Measurements from ENCODE around the gene SELENOK. TPM values are rescaled to one million over a fixed set of nuclear protein-coding genes. Genes with fewer than 3 reads are reported as not detected.

The SELENOK gene
- total and polyA plus RNA-seq, 2 of the 13 experiments (the other 11 are each of a cell fraction or from before 2014, with no cell fraction given) = 67.0 to 81.0 TPM

- TF ChIP-seq SMC3 (IDR thresholded peaks at IDR 0.05; ENCODE audit: low read length) (0 out of 2 replicates have a peak, but pooled peaks have one; percentile 1), ZNF138 (CRISPR knock-in tag; IDR thresholded peaks at IDR 0.05; ENCODE audit: low read depth) (peak; percentile 91; the same call in 1 of the 2 replicates), REST (IDR thresholded peaks at IDR 0.05; ENCODE audit: borderline replicate concordance in 1 of 2, low read depth in 1 of 2, low read length in 2 of 2) (no peak), ETV5 (CRISPR knock-in tag; IDR thresholded peaks at IDR 0.05; ENCODE audit: borderline replicate concordance) (peak; percentile 40; the same call in 1 of the 2 replicates), SAFB2 (CRISPR knock-in tag; IDR thresholded peaks at IDR 0.05; ENCODE audit: borderline replicate concordance, low read depth) (peak; percentile 87; the same call in 1 of the 2 replicates), GATAD1 (CRISPR knock-in tag; IDR thresholded peaks at IDR 0.05) (peak; percentile 95), KMT2B (CRISPR knock-in tag; IDR thresholded peaks at IDR 0.05) (peak; percentile 89; the same call in 1 of the 2 replicates), PAXIP1 (CRISPR knock-in tag; conservative IDR thresholded peaks at IDR 0.05) (peak; percentile 43; the same call in 1 of the 2 replicates), MIER2 (CRISPR knock-in tag; IDR thresholded peaks at IDR 0.05) (0 out of 2 replicates have a peak, but pooled peaks have one; percentile 5), KLF12 (CRISPR knock-in tag; IDR thresholded peaks at IDR 0.05; ENCODE audit: borderline replicate concordance) (peak; percentile 30), NR2F6 (IDR thresholded peaks at IDR 0.05) (no peak), NR2F6 (CRISPR knock-in tag; IDR thresholded peaks at IDR 0.05) (0 out of 2 replicates have a peak, but pooled peaks have one; percentile 3), SPEN (CRISPR knock-in tag; IDR thresholded peaks at IDR 0.05; ENCODE audit: low read depth) (peak; percentile 76), SP1 (IDR thresholded peaks at IDR 0.05) (no peak), SP1 (CRISPR knock-in tag; IDR thresholded peaks at IDR 0.05) (peak; percentile 72), PRDM4 (CRISPR knock-in tag; IDR thresholded peaks at IDR 0.05; ENCODE audit: borderline replicate concordance) (no peak), BCLAF1 (IDR thresholded peaks at IDR 0.05) (no peak)
Measured at GRCh38 chr3:53891497-53892285, at the start of gene SELENOK (continued).
